GM18861 (cell line): ENCODE measurements around the gene ANKRD55.
"Not testable (repeated sequence)": the region's sequence is repeated elsewhere in the genome, so short reads cannot be mapped to it uniquely, and the experiment has no call there.

Experiments
- ATAC-seq: cut with Tn5 transposase; IDR thresholded peaks from one replicate; pipeline ENCODE4 v1.9.1; 2021; ENCODE audit not compliant: unreplicated experiment

ANKRD55 gene

DNA sequence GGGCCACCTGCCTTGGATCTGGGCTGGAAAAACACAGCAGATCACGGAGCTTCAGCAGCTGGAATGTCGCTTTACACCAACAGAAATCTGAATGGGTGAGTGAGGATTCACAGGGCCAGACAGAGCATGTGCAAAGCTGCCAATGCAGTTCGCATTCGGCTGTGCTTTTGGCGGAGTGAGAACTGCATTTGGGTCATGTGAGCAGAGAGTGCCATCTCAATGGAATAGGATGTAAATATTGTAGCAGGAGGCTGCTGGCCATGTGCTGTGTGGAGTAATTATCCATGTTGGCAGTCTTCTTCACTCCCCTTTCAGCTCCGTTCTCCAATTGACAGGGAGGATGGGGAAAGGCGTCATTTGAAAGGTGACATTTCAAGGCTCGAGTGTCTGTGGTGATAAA lies at the start of gene ANKRD55:
Gene ANKRD55 (minus strand): TSS at position 101 of the 400 bp plus-strand sequence. CDS start 417 bp downstream, outside the sequence.
- no peak for ATAC-seq

DNA sequence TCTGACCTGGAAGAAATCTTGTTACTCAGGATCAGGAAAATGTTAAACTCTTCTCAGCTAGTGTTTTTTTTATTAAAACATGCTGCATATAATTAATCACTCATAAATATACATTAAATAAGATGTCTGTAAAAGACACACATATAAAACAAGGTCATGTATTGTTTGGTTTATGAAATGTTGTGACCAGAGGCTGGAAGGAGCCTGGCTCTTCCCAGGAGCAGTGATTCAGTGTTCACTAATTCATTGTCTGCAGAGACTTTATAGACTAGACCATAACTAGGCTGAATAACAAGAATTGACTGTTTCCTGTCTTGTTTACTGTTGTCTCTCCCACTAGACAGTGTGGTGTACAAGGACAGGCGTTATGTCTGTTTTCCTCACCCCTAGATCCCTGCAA lies 49.1 kb upstream of the ANKRD55 start:
- ATAC-seq, result no peak

DNA sequence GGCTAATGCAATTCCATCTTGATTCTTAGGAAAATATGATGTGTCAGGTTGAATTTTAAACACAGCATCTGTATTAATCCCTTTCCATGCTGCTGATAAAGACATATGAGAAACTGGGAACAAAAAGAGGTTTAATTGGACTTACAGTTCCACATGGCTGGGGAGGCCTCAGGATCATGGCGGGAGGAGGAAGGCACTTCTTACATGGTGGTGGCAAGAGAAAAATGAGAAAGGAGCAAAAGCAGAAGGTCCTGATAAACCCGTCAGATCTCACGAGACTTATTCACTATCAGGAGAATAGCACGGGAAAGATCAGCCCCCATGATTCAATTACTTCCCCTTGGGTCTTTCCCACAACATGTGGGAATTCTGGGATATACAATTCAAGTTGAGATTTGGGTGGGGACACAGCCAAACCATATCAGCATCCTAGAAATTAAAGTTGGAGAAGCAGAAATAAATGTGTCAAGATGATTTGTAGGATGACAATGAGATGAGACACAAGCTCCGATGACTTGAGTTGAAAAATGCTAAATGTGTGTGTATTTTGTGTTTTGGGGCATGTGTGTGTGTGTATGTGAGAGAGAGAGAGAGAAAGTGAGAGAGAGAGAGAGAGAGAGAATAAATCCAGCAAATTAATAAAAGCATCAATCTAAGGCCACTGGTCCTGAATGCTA lies 48.5 kb upstream of the ANKRD55 start:
- ATAC-seq, result no peak

DNA sequence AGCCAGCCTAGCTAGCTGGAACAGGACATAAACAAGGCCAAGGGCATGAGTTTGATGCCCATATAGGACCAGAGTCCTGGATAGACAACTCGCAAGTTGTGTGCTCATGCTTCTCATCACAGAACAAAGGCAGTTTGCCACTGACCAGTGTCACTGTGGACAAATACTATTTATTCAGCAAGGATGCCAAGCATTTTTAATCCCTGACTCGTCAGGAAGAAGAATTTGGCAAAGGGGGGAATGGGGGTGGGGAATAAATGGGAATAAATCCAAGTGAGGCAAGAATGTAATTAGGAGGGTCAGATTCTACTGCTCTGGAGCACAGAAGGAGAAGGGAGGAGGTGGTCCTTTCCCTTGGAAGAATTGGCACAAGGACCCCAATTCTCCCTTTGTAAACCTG lies 46.8 kb upstream of the ANKRD55 start:
- no peak for ATAC-seq

DNA sequence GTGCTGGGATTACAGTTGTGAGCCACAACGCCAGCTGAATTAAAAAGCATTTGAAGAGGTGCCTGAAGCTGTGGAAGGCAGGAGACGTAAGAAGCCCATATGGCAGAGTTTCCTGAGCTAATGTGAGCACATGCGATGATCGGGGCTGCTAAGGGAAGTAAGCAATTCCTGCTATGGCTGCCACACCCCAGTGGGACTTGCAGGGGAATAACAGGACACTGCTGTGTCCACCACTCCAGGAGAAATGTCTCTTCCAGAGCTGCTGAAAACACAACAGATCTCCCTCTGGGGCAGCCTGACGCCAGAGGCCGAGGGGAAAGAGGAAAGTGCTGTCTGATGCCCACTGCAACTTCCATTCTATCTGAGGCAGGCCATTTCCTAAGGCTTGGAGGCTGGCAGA lies 46.2 kb upstream of the ANKRD55 start:
- no peak for ATAC-seq

DNA sequence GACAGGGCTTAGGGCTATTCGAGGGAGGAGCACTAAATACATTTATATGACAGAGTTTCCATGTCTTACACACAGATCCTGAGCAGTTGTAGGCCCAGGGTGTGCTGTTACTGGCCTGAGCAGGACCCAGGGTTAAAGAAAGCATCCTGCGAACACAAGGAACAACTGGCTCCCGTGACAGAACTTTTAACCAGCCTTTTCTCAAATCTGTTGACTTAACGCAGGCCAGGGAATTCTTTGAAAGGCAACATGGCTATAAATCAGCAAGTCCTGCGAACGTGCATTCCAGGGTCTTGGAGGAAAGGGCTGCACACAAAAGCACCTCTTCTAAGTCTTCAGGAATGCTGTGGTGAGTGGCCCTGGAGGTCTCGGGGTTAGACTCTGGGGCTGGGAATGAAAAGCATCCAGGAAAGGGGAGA lies 45.2 kb upstream of the ANKRD55 start:
- ATAC-seq, result no peak

DNA sequence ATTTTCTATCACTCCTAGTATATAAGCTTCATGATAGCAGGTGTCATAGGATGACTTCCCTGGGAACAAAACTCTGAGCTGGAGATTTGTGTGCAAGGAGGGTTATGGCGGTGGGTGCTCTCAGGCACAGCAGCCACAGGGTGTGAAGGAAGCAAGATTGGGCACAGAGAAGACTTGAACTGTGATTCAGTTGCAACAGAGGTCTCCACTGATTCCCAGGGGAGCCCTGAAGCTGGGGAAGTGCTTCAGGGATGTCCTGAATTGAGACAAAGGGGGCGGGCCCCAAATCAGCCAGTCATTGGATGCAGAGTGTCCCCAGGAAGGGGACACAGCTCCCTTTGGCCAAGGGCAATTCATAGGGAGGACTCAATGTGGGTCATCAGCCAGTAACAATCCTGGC lies 44.4 kb upstream of the ANKRD55 start:
- no peak for ATAC-seq

DNA sequence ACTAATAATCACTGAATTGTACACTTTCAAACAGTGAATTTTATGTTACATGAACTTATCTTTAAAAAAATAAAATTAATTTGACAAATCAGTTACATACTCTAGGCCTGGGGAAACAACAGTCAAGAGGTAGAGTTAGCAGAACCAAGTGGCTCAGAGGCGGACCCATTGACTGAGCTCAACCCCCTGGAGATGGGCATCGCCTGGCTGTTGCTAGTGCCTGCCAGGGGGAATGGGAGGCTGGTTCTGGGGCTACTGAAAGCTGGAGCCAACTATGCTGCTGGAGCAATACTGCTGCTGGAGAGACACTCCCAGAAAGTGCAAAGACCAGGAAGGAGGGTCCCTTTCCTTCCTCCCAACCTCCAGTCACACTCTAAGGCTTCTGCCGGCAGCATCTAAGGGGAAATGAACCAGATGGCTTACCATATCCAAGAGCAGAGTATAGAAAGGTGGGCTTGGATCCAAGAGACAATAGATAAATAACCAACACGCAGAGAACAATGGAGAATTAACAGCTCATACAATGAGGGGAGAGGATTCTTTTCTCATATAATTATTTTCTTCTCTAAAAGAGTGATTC lies 40.3 kb upstream of the ANKRD55 start:
- ATAC-seq, result no peak

DNA sequence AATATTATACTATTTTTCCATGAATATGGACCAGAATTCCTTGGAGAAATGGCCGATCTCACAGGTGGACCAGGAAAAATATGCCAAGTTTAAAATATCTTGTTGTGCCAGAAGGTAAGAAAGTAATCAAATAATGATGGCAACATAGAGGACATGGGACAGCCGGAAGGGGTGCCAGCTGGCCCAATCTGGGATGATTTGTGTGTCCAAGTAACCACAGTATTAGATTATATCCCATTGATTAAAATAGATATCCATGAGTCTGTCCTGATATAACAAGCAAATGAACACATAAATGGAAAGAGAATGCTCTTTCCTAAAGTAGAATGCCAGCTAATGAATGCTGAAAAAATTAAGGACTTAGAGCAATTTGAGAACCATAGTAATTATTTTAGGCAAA lies 39.6 kb upstream of the ANKRD55 start:
- ATAC-seq, result no peak

DNA sequence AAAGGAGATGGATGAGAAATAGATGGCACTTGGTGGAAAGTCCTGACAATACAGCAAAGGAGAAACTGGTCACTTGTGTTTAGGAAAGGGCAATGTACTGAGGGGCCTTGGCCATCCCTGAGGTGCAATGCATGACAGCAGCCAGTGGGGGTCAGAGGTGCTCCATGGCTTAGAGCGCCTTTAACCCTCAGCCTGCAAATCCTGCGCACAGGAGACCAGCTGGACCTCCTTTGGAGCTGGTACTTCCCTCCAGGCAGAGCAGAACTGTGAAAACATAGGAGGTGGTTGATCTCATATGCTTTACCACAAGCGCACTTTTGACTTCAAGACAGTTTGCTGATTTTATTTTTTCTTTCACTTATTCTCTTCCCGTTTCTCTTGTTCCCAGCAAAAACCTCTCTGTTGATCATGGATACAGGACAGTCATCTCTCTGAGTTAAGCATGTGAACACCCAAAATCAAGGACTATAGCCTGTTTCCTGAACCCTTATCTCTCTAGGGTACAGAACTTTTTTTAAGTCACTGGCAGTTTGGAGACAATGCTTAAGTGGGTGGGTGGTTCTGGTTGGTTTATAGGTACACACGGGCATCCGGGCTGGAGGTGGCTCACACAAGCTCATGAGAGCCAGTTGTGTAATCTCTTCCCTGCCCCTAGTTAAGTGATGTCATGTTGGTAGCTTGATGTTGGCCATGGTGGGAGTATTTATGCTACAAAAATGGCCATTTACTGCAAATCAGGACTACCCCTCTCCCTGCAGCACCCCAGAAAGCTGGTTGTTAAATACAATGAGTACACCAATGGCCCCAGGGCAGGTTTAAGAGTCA lies 37.6 kb upstream of the ANKRD55 start:
- peak; percentile 72 for ATAC-seq

DNA sequence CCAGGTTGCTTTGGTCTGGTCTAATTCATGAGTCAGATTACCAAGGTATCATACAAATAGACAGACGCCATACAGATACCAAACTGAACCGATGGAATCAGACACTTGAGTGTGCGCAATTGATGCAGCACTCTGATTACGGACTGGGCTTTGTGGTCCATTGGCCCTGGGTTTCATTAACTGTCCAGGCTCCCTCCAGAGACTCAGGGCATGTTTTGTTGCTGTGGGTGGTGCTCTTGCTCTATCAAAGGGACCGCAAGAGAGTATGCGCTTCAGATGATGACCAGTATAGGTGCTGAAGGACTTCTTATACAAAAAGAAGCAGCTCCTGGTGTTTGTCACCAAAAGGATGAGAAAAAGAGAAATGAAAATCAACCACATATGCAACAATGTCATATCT lies 36.9 kb upstream of the ANKRD55 start:
- ATAC-seq, result no peak

DNA sequence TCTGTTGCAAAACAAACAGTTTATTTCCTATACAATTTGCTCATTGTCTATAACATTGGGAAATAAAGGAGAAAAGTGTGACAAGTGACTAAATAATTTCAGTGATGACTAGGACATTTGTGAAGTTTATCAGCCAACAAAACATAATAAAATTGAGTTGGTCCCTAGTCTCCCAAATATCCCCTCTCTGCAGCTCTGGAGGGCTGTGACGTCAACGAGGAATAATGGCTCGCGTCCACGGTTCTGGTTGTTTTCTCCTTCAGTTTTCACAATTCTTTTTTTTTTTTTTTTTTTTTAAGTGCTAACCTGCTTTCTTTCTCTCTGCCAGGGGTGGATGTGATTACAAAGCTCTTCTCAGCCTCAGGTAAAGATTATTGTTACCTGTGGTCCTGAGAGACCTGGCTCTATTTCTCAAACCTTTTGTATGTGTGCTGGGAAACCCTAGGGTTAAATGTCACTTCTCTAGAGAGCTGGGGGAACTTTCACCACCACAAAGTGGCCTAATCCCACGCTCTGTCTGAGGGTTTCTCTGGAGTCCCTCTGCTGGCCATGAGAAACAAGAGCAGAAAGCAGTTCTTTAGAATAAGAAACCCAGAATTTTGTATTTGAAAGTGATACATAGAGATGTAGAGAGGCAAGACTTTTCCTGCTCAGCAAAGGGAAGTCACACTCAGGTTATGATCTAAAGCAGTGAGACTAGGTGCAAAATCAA lies 36.2 kb upstream of the ANKRD55 start:
- ATAC-seq, result peak; percentile 42

DNA sequence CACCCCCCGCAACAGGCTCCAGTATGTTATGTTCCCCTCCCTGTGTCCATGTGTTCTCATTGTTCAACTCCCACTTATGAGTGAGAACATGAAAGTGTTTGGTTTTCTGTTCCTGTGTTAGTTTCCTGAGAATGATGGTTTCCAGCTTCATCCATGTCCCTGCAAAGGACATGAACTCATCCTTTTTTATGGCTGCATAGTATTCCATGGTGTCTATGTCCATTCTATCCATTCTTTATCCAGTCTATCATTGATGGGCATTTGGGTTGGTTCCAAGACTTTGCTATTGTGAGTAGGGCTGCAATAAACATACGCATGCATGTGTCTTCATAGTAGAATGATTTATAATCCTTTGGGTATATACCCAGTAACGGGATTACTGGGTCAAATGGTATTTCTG lies 35.6 kb upstream of the ANKRD55 start:
- not testable (repeated sequence) for ATAC-seq

DNA sequence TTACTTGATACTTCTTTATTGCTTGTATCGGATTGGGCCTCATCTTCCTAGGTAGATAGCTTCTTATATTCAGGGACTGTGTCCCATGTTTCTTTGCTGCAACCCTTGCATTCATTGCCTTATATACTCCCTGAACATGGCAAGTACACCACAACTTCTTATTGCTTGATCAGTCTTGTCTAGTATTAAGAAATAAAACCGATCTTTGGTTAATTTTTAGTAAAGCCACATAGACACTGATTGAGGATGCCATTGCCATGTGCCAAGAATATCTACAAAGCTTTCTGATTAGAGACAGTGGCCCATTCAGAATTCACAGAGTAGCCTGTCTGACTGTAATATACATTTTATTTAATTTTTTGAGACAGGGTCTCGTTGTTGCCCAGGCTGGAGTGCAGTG lies 34.7 kb upstream of the ANKRD55 start:
- no peak for ATAC-seq

DNA sequence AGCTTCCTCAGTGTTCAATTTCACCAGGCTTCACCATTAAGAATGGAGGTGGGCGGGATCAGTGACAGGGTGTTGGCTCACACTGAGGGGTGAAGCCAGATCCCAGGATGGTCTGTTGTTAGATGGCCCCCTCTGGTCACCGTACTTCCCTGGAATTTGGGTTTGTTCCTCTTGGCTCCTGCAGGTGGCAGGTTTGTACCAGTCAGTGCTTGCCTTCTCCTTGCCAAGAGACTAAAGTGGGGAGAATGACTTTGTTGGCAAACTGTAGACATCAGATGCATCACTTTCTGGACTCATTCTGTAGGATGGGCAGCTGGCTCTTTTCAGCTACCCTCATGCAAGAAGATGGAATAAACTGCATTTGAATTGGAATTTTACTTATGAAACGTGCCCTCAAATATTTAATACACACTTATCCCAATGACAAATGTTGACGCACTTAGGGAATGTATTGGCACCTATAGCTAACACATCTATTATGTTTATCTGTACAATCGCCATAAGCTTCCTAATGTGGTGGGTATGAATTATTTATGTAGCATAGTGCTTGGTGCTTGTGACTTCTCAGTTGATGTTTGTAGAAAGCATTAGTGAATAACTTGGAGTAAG lies 31.4 kb upstream of the ANKRD55 start:
- ATAC-seq, result no peak

DNA sequence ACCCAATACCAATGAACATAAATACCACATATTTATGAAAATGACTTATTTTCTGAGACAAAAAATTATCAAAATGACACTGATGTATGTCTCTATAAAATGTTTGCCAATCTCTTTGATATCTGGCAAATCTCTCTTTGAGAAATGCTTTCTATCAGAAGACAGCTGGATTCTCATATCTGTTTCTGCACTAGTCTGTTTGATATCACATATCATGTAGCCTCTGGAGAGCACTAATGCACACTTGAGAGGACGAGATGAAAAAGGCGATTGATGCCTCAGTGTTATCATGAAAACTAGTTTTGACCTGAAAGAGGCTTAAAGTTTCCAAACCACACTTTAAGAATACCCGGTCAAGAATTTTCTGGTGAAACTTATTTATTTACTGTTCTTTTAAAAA lies 29.1 kb upstream of the ANKRD55 start:
- no peak for ATAC-seq

DNA sequence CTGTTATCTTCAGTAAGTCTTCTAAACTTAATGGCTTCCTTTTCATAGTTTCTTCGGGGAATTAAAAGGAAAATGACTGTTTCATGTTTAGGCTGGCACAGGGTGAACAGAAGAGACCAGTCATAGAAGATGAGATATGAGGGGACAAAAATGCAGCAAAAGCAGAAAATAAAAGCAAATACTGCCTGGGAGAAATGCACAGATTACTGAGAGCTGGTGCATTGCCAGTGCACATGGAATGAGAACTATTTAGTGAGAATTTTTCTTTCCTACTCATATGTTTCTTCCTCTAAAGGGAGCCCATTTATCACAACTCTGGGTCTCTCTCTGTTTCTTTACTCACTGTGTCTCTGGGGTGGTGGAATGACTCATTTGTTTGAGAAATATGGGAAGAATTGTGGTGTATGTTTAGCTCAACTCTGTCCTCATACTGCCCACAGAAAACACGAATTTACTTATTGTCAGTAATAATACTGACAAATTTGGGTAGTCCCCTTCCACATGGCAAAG lies 25.9 kb upstream of the ANKRD55 start:
- peak; percentile 62 for ATAC-seq

DNA sequence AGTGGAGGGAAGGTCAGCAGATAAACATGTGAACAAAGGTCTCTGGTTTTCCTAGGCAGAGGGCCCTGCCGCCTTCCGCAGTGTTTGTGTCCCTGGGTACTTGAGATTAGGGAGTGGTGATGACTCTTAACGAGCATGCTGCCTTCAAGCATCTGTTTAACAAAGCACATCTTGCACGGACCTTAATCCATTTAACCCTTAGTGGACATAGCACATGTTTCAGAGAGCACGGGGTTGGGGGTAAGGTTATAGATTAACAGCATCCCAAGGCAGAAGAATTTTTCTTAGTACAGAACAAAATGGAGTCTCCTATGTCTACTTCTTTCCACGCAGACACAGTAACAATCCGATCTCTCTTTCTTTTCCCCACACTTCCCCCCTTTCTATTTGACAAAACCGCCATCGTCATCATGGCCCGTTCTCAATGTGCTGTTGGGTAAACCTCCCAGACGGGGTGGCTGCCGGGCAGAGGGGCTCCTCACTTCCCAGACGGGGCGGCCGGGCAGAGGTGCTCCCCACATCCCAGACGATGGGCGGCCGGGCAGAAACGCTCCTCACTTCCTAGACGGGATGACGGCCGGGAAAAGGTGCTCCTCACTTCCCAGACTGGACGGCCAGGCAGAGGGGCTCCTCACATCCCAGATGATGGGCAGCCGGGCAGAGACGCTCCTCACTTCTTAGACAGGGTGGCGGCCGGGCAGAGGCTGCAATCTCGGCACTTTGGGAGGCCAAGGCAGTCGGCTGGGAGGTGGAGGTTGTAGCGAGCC lies 24.8 kb upstream of the ANKRD55 start:
- not testable (repeated sequence) for ATAC-seq

DNA sequence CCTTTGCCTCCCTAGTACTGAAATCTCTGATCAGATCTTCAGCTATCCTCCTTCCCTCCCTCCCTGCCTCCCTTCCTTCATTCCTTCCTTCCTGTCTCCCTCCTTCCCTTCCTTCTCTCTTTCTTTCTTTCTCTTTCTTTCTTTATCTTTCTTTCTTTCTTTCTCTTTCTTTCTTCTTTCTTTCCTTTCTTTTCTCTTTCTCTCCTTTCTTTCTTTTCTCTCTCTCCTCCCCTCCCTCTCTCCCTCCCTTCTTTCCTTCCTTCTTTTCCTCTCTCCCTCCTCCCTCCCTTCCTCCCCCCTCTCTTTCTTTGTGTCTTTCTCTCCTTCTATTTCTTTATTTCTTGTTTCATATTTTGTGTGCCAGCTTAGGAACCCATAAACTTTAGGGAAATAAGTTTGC lies 23.9 kb upstream of the ANKRD55 start:
- ATAC-seq, result no peak

DNA sequence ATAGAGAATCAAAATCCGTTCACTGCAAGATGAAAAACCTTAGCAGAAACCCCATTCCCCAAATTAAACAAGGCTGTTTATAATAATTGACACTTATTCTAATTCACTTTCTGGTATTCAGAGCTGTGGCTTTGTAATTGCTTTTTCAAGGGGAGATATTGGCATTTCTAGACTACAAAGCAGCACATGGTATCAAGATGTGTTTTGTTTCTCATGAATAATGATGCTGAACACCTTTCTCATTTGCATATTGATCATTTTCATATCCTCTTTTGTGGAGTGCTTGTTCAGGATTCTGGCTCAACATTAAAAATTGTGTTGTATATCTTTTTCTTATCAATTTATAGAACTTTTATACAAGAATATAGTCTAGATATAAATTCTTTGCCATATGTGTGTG lies 22.4 kb upstream of the ANKRD55 start:
- ATAC-seq, result no peak
